ENCODE measurements around the gene ZNF835.
A peak's percentile ranks its signal among the peaks of the same experiment; 100 is the strongest.
"Not testable (repeated sequence)": the region's sequence is repeated elsewhere in the genome, so short reads cannot be mapped to it uniquely, and the experiment has no call there.

Gene ZNF835

GRCh38 chr19:56689198-56689597 is 17.6 kb upstream of the ZNF835 start:
- Histone ChIP-seq H3K27me3 (ENCODE audit: control insufficient read depth in 1 of 2, insufficient read depth in 2 of 2, low read length in 2 of 2) (no peaks in the 10 kb centered on the region), H3K4me3 (ENCODE audit: low read length in 2 of 2) (no peak overlapping the region), H3K36me3 (ENCODE audit: control insufficient read depth in 2 of 2, insufficient read depth in 2 of 2, low read length in 2 of 2) (peaks cover 0 to 2% of the 10 kb centered on the region in 2 donors), H3K9me3 (ENCODE audit: control insufficient read depth in 2 of 2, low read length in 2 of 2) (no peaks in the 10 kb centered on the region), H3K4me1 (ENCODE audit: control insufficient read depth, insufficient read depth, low read length) (no peaks in the 10 kb centered on the region), H3K27ac (ENCODE audit: low read length) (no peak overlapping the region), H3K9ac (ENCODE audit: low read length in 2 of 2) (no peak overlapping the region)

- H3K4me3 ChIP-seq (ENCODE audit: low read length in 2 of 2) = no peak overlapping the region
- H3K36me3 ChIP-seq (ENCODE audit: control insufficient read depth in 2 of 2, insufficient read depth in 2 of 2, low read length in 2 of 2) = no peaks in the 10 kb centered on the region
- no peaks in the 10 kb centered on the region for H3K27me3 ChIP-seq (ENCODE audit: control insufficient read depth in 1 of 2, insufficient read depth in 2 of 2, low read length in 2 of 2)
- no peak overlapping the region for H3K27ac ChIP-seq (ENCODE audit: low read length)
- no peaks in the 10 kb centered on the region for H3K9me3 ChIP-seq (ENCODE audit: control insufficient read depth in 2 of 2, low read length in 2 of 2)
- no peaks in the 10 kb centered on the region for H3K4me1 ChIP-seq (ENCODE audit: control insufficient read depth, insufficient read depth, low read length)
- H3K9ac ChIP-seq (ENCODE audit: low read length in 2 of 2) = no peak overlapping the region
These were observed 15.5 kb upstream of the ZNF835 start for GRCh38 chr19:56687031-56687430.

- Histone ChIP-seq H3K4me1 (ENCODE audit: control insufficient read depth, insufficient read depth, low read length) (no peaks in the 10 kb centered on the region), H3K9ac (ENCODE audit: low read length in 2 of 2) (no peak overlapping the region), H3K27me3 (ENCODE audit: control insufficient read depth in 1 of 2, insufficient read depth in 2 of 2, low read length in 2 of 2) (no peaks in the 10 kb centered on the region), H3K9me3 (ENCODE audit: control insufficient read depth in 2 of 2, low read length in 2 of 2) (no peaks in the 10 kb centered on the region), H3K36me3 (ENCODE audit: control insufficient read depth in 2 of 2, insufficient read depth in 2 of 2, low read length in 2 of 2) (no peaks in the 10 kb centered on the region), H3K27ac (ENCODE audit: low read length) (no peak overlapping the region), H3K4me3 (ENCODE audit: low read length in 2 of 2) (no peak overlapping the region)
These were observed 11.6 kb upstream of the ZNF835 start for GRCh38 chr19:56683116-56683515.

- Histone ChIP-seq H3K27me3 (ENCODE audit: control insufficient read depth in 1 of 2, insufficient read depth in 2 of 2, low read length in 2 of 2) (no peaks in the 10 kb centered on the region), H3K4me3 (ENCODE audit: low read length in 2 of 2) (no peak overlapping the region), H3K9ac (ENCODE audit: low read length in 2 of 2) (no peak overlapping the region), H3K27ac (ENCODE audit: low read length) (no peak overlapping the region), H3K36me3 (ENCODE audit: control insufficient read depth in 2 of 2, insufficient read depth in 2 of 2, low read length in 2 of 2) (no peaks in the 10 kb centered on the region), H3K9me3 (ENCODE audit: control insufficient read depth in 2 of 2, low read length in 2 of 2) (no peaks in the 10 kb centered on the region), H3K4me1 (ENCODE audit: control insufficient read depth, insufficient read depth, low read length) (no peaks in the 10 kb centered on the region)
These were observed 10.1 kb upstream of the ZNF835 start for GRCh38 chr19:56681702-56682101.

GRCh38 chr19:56678205-56678604 is 6.6 kb upstream of the ZNF835 start:
- Histone ChIP-seq H3K4me1 (ENCODE audit: control insufficient read depth, insufficient read depth, low read length) (no peaks in the 10 kb centered on the region), H3K36me3 (ENCODE audit: control insufficient read depth in 2 of 2, insufficient read depth in 2 of 2, low read length in 2 of 2) (no peaks in the 10 kb centered on the region), H3K9ac (ENCODE audit: low read length in 2 of 2) (no peak overlapping the region), H3K27ac (ENCODE audit: low read length) (no peak overlapping the region), H3K4me3 (ENCODE audit: low read length in 2 of 2) (no peak overlapping the region), H3K27me3 (ENCODE audit: control insufficient read depth in 1 of 2, insufficient read depth in 2 of 2, low read length in 2 of 2) (no peaks in the 10 kb centered on the region), H3K9me3 (ENCODE audit: control insufficient read depth in 2 of 2, low read length in 2 of 2) (no peaks in the 10 kb centered on the region)

GRCh38 chr19:56672610-56673009 is 1.1 kb upstream of the ZNF835 start:
- not testable (repeated sequence) for H3K9me3 ChIP-seq (ENCODE audit: control insufficient read depth in 2 of 2, low read length in 2 of 2); H3K4me3 ChIP-seq (ENCODE audit: low read length in 2 of 2); H3K27me3 ChIP-seq (ENCODE audit: control insufficient read depth in 1 of 2, insufficient read depth in 2 of 2, low read length in 2 of 2); H3K36me3 ChIP-seq (ENCODE audit: control insufficient read depth in 2 of 2, insufficient read depth in 2 of 2, low read length in 2 of 2); H3K9ac ChIP-seq (ENCODE audit: low read length in 2 of 2); H3K27ac ChIP-seq (ENCODE audit: low read length)
- H3K4me1 ChIP-seq (ENCODE audit: control insufficient read depth, insufficient read depth, low read length) = peaks cover 14% of the 10 kb centered on the region

- Histone ChIP-seq H3K36me3 (ENCODE audit: control insufficient read depth in 2 of 2, insufficient read depth in 2 of 2, low read length in 2 of 2) (peaks cover 0 to 4% of the 10 kb centered on the region in 2 donors), H3K9me3 (ENCODE audit: control insufficient read depth in 2 of 2, low read length in 2 of 2) (no peaks in the 10 kb centered on the region), H3K4me1 (ENCODE audit: control insufficient read depth, insufficient read depth, low read length) (peaks cover 14% of the 10 kb centered on the region), H3K4me3 (ENCODE audit: low read length in 2 of 2) (peak overlapping the region; percentile 99 to 100), H3K27me3 (ENCODE audit: control insufficient read depth in 1 of 2, insufficient read depth in 2 of 2, low read length in 2 of 2) (no peaks in the 10 kb centered on the region), H3K9ac (ENCODE audit: low read length in 2 of 2) (peak overlapping the region; percentile 92 to 95), H3K27ac (ENCODE audit: low read length) (peak overlapping the region; percentile 46)
These were observed 470 bp downstream of the ZNF835 start for GRCh38 chr19:56670961-56671612.

- Histone ChIP-seq H3K27me3 (ENCODE audit: control insufficient read depth in 1 of 2, insufficient read depth in 2 of 2, low read length in 2 of 2) (no peaks in the 10 kb centered on the region), H3K4me3 (ENCODE audit: low read length in 2 of 2) (peak overlapping the region; percentile 99 to 100), H3K36me3 (ENCODE audit: control insufficient read depth in 2 of 2, insufficient read depth in 2 of 2, low read length in 2 of 2) (peaks cover 0 to 4% of the 10 kb centered on the region in 2 donors), H3K4me1 (ENCODE audit: control insufficient read depth, insufficient read depth, low read length) (peaks cover 14% of the 10 kb centered on the region), H3K27ac (ENCODE audit: low read length) (no peak overlapping the region), H3K9ac (ENCODE audit: low read length in 2 of 2) (peak overlapping the region in 1 of 2 donors; percentile 95), H3K9me3 (ENCODE audit: control insufficient read depth in 2 of 2, low read length in 2 of 2) (no peaks in the 10 kb centered on the region)
These were observed 1.1 kb downstream of the ZNF835 start for GRCh38 chr19:56670401-56670960.

- Histone ChIP-seq H3K36me3 (ENCODE audit: control insufficient read depth in 2 of 2, insufficient read depth in 2 of 2, low read length in 2 of 2) (peaks cover 8% of the 10 kb centered on the region in 2 donors), H3K9ac (ENCODE audit: low read length in 2 of 2) (no peak overlapping the region), H3K27me3 (ENCODE audit: control insufficient read depth in 1 of 2, insufficient read depth in 2 of 2, low read length in 2 of 2) (no peaks in the 10 kb centered on the region), H3K4me3 (ENCODE audit: low read length in 2 of 2) (no peak overlapping the region), H3K27ac (ENCODE audit: low read length) (no peak overlapping the region), H3K4me1 (ENCODE audit: control insufficient read depth, insufficient read depth, low read length) (peaks cover 14% of the 10 kb centered on the region), H3K9me3 (ENCODE audit: control insufficient read depth in 2 of 2, low read length in 2 of 2) (no peaks in the 10 kb centered on the region)
These were observed 2.9 kb downstream of the ZNF835 start for GRCh38 chr19:56668676-56669075.

GRCh38 chr19:56667311-56667870 is 4.2 kb downstream of the ZNF835 start:
- Histone ChIP-seq H3K27me3 (ENCODE audit: control insufficient read depth in 1 of 2, insufficient read depth in 2 of 2, low read length in 2 of 2) (no peaks in the 10 kb centered on the region), H3K4me1 (ENCODE audit: control insufficient read depth, insufficient read depth, low read length) (peaks cover 14% of the 10 kb centered on the region), H3K27ac (ENCODE audit: low read length) (no peak overlapping the region), H3K36me3 (ENCODE audit: control insufficient read depth in 2 of 2, insufficient read depth in 2 of 2, low read length in 2 of 2) (peaks cover 14 to 15% of the 10 kb centered on the region in 2 donors), H3K9me3 (ENCODE audit: control insufficient read depth in 2 of 2, low read length in 2 of 2) (no peaks in the 10 kb centered on the region), H3K9ac (ENCODE audit: low read length in 2 of 2) (no peak overlapping the region), H3K4me3 (ENCODE audit: low read length in 2 of 2) (no peak overlapping the region)

GRCh38 chr19:56664511-56664910 is 7.0 kb downstream of the ZNF835 start:
- H3K9me3 ChIP-seq (ENCODE audit: control insufficient read depth in 2 of 2, low read length in 2 of 2) = peaks cover 0 to 3% of the 10 kb centered on the region in 2 donors
- peaks cover 14 to 17% of the 10 kb centered on the region in 2 donors for H3K36me3 ChIP-seq (ENCODE audit: control insufficient read depth in 2 of 2, insufficient read depth in 2 of 2, low read length in 2 of 2)
- no peaks in the 10 kb centered on the region for H3K27me3 ChIP-seq (ENCODE audit: control insufficient read depth in 1 of 2, insufficient read depth in 2 of 2, low read length in 2 of 2)
- H3K4me1 ChIP-seq (ENCODE audit: control insufficient read depth, insufficient read depth, low read length) = peaks cover 2% of the 10 kb centered on the region
- no peak overlapping the region for H3K27ac ChIP-seq (ENCODE audit: low read length)
- H3K4me3 ChIP-seq (ENCODE audit: low read length in 2 of 2) = no peak overlapping the region
- no peak overlapping the region for H3K9ac ChIP-seq (ENCODE audit: low read length in 2 of 2)

All from stomach smooth muscle (tissue), 2 donors.